Middle frontal gyrus (tissue), 1 donor: ENCODE measurements around the gene GLYATL1.

Source experiments
- DNase-seq: peaks from one replicate; pipeline ENCODE4 v3.0.0-alpha.2; 2015; ENCODE audit warnings: low spot score; ENCODE audit errors: extremely low spot score

Gene GLYATL1

DNA sequence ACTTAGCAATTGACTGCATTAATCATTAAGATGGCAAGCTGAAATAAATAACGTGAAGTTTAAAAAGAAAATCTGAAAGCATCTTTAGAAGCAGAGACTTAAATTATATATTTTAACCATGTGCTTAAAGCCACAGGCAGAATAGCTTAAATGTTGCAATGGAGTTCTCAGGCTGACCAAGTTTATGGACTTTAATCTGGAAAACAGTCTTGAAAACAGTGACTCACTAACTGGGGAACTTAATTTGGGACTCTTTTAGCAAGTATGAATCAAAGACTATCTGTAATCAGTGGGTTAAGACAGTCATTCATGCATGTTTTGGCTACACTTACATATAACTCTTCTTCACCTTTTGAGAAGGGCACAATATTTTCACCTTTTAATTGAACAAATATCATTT lies 12.6 kb upstream of the GLYATL1 start:
- DNase-seq: no peak

- no peak for DNase-seq
Observed at GRCh38 chr11:58927393-58928106, 11.7 kb upstream of the GLYATL1 start.

GRCh38 chr11:58928107-58928499 lies 11.2 kb upstream of the GLYATL1 start:
- DNase-seq: no peak

DNA sequence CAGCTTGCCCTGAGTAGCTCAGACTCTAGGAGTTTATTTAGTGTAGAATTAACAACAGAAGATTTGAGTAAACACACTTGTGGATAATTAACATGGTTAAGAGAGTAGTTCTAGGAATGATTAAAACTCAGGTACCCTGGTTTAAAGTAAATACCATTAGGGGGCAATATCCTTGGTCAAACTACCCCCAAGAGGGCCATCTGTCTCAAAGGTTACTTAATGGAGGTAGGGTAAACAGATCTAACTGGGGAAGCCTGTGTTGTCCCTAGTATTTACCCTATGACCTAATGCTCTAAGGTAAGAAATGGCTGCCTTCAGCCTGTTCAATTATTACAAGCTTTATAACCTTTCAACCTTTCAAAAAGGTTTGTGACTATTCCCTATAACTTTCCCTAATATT lies 10.6 kb upstream of the GLYATL1 start:
- DNase-seq: no peak

DNA sequence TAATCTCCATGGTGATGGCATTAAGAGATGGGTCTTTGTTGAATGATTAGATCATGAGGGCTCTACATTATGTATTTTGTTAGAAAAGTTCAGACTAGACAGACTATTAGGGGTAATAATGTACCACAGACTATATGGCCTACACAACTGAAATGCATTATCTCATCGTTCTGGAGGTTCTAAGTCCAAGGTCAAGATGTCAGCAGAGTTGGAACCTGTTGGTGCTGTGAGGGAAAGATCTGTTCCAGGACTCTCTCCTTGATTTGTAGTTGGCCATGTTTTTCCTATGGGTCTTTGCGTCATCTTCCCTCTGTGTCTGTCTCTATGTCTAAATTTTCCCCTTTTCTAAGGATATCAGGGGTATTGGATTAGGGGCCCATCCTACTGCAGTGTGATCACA lies 8.4 kb upstream of the GLYATL1 start:
- DNase-seq: no peak

GRCh38 chr11:58933661-58934060 lies 5.6 kb upstream of the GLYATL1 start:
- DNase-seq: no peak

- DNase-seq: no peak
Observed at GRCh38 chr11:58934945-58935513, 4.3 kb upstream of the GLYATL1 start.

GRCh38 chr11:58938398-58938797 lies 890 bp upstream of the GLYATL1 start:
- DNase-seq: no peak

GRCh38 chr11:58940028-58940427 lies 740 bp downstream of the GLYATL1 start:
- no peak for DNase-seq

- DNase-seq: no peak
Observed at GRCh38 chr11:58941838-58942237, 2.5 kb downstream of the GLYATL1 start.

- DNase-seq: no peak
Observed at GRCh38 chr11:58945663-58946062, 6.4 kb downstream of the GLYATL1 start.

DNA sequence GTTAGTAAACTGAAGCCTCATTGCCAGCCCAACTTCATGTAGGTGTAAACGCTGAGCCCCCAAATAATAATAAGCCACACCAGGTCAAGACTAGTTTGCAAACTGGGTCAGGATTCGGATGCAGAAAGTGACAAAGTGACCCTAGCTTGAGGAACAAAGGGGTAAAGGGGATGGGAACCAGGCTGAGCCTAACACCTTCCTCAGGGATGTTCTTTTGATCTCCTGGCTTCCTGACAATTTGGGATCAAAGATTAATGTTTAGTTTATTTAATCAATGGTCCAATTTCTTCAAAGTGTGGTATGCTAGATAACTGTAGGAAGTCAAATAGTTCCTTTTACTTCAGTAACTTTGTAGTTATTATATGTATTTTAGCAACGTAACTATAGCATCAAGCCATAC lies 9.9 kb downstream of the GLYATL1 start:
- no peak for DNase-seq

DNA sequence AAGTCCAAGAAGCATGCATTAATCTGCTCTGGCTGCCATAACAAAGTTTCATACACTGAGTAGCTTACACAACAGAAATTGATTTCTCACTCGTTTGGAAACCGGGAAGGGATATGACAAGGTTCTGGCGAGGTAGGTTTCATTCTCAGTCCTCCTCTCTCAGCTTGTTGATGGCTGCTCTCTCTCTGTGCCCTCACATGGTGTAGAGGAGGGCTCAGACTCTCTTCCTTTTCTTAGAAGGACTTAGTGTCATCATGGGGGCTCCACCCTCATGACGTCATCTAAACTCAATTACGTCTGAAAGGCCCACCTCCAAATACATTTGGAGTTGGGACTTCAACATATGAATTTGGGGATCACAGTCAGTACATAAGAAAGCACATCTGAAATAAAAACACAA lies 18.6 kb downstream of the GLYATL1 start:
- no peak for DNase-seq

DNA sequence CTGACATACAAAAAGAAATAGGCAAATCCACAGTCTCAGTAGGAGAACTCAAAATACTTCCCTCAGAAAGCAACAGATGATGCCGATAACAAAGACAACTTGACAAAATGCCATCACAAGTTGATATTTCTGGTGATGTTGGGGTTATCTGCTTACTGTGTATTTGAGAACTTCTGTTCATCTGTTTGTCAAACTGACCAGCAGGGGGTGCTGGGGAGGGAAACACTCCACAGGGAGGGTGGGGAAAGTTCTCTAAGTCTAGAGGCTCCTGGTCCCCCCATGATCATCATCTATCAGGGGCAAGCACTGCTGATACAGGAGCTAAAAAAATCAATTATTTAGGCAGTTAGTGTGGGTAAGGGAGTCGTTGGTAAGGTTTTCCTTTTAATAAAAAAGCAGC lies 19.2 kb downstream of the GLYATL1 start:
- DNase-seq: no peak

- no peak for DNase-seq
Observed at GRCh38 chr11:58963551-58964104, 24.3 kb downstream of the GLYATL1 start.

DNA sequence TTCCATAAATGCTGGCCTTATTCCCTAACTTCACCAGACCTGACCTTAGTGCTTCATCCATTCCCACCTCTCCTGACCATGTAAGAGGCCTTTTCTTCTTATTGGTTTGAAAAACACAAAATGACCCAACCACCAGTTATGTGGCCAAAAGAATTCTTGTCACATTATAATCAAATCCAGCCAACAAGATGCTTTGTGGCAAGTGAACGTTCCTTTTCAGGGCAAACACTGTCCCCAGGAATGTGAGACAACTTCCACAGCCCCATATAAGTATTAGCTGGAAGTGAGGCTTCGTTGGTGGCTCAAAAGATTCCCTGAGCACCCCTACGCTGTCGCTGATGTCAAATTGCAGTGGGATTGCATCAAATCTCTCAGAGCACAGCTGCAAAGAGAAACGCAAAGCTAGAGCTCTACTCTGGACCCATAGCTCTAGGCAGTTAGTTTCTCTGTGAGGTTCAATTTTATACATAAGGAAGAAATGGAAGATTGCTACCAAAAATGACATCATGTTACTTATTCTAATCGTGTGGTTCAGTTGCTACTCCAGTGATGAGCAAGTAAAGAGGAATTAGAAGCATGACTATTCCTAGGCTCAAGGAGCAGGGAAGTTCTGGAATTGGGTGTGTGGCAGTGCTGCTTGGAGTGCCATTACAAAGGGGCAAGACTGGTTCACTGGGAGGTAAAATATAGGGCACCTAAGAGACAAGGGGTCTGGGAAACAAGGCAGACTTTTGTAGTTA lies 26.1 kb downstream of the GLYATL1 start:
- no peak for DNase-seq

DNA sequence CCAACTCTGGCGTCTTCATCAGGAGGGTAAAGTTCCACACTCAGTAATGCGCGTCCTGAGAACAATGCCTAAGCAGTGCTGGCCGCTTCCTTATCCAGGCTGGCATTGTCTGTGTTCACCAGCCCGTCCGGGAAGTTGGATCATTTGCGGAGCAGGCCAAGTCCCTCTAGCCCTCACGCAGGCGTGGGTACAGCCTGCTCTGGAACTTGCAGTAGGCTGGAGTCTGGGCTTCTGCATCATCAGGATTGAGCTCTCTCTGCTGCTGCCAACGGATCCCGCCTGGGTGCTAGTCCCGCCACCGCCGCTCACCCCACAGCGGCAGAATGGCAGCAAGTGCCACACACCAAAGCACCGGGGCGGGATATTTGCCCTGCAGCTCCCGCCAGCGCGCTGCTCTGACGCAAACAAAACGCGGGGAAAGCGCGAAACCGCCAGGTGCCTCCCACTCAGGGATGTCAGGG lies 29.0 kb downstream of the GLYATL1 start:
- no peak for DNase-seq

DNA sequence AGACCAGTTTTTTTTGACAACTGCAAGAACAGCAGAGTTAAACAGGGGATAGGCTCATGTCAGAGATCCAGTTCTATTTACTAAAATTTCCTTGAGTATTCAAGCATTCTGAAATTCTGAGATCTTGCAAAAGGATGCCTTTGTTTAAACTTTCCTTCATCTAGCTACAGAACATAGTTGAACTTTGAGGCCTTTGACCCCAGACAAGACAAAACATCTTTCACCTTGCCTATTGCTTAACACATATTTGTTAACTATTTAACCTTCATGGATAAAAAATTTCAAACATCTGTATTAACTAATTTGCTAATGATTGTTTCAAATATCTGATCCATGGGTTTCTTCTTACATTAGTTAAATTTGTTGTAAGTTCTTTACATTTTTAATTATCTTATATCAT lies 38.2 kb downstream of the GLYATL1 start:
- no peak for DNase-seq

GRCh38 chr11:58979222-58979621 lies 39.9 kb downstream of the GLYATL1 start:
- no peak for DNase-seq

GRCh38 chr11:58980159-58980843 lies 41.0 kb downstream of the GLYATL1 start:
- no peak for DNase-seq

- DNase-seq: no peak
Observed at GRCh38 chr11:58992489-58992888, 53.2 kb downstream of the GLYATL1 start.

DNA sequence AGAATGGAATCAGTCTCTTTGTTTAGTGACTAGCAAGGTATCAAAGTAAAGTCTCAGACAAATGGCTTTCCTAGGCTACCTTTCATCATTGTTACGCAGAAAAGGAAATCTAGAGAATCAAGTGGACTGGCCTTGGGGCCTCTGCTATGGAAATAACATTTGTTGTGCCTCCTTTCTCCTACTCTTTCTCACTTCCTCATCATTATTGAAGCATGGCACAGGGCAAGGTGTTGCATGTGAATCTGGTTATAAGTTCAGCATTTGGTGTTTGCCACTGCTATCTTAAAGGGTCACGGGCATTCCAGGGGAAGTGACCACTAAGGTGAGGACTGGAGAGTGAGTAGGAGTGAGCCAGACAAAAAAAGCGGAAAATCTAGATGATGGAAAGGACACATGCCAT lies 54.9 kb downstream of the GLYATL1 start:
- DNase-seq: no peak
